ENCODE data around the gene SV2C.

- TF ChIP-seq POLR2AphosphoS5 (IDR thresholded peaks at IDR 0.05; ENCODE audit: low read length): no peak
- TF ChIP-seq REST (IDR thresholded peaks at IDR 0.05; ENCODE audit: low read depth, low read length): no peak
- TF ChIP-seq TARDBP (IDR thresholded peaks at IDR 0.05; ENCODE audit: borderline replicate concordance): no peak
- TF ChIP-seq EZH2 (IDR thresholded peaks at IDR 0.05; ENCODE audit: borderline replicate concordance, control insufficient read depth, low read depth, low read length): no peak
- TF ChIP-seq RBBP5 (conservative IDR thresholded peaks at IDR 0.05): no peak
- TF ChIP-seq CTCF (IDR thresholded peaks at IDR 0.05 in 2 of 3, conservative IDR thresholded peaks at IDR 0.05 in 1 of 3; ENCODE audit: control insufficient read depth in 2 of 3, extremely low read depth in 1 of 3, insufficient read depth in 1 of 3, low read depth in 3 of 3, low read length in 3 of 3): no peak
- no peak for TF ChIP-seq HDAC6 (IDR thresholded peaks at IDR 0.05; ENCODE audit: unreplicated experiment)
Observed at GRCh38 chr5:76386360-76386759, 303.2 kb downstream of the SV2C start.
